IPS-11a (cell line): Measurements from ENCODE around the gene TRAPPC10.

ENCODE experiments used
- H3K4me3 ChIP-seq: one replicate; pipeline ENCODE4 v1.5.1; 2013; ENCODE audit warnings: low read depth, low read length, control low read depth

The TRAPPC10 gene

DNA sequence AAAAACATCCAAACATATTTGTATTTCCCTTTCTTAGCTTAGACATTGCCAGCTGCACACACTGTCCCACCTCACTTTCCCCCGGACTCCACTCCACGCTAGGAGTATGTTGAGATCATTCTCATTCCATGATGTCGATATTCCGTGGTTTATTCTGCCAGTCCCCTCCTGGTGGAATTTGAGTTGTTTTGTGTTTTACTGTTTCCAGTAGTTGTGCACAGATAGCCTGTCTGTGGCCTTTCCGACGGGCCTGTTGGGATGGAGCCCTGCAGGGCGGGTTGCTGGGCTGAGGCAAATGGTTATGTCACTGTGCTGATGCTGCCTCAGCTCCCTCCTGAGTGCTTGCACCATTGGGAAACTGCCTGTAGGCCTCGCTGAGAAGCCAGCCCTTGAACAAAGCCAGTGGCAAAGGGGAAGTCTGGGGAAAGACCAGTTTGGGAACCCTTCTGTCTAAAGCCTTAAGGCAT is 12.8 kb downstream of the TRAPPC10 start:
- no peak overlapping the region for H3K4me3 ChIP-seq

DNA sequence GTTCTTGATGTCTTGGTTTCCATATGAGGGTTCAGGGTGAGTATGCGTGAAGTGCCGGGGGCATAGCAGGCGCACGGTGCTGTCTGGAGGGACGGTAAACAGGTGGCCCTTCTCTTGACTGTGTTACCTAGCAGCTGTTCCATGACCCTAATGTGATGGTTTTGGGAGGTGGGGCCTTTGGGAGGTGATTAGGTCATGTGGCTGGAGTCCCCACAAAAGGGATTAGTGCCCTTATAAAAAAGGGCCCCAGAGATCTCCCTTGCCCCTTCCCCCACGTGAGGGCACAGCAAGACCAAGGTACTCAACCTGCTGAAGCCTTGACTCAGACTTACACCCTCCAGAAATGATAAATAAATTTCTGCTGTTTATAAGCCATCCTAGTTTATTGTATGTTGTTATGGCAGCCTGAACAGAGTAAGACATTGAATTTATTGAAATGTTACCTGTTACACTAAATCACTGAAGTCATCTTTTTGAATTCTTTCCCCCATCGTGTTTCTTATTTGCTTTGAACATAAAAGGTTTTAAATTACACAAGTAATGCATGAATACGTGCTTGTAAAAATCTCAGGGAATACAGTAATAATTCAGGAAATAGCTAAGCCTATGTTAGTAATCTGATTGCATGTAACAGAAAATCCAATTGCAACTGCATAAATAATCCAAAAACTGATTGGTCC is 15.6 kb downstream of the TRAPPC10 start:
- H3K4me3 ChIP-seq = no peak overlapping the region

DNA sequence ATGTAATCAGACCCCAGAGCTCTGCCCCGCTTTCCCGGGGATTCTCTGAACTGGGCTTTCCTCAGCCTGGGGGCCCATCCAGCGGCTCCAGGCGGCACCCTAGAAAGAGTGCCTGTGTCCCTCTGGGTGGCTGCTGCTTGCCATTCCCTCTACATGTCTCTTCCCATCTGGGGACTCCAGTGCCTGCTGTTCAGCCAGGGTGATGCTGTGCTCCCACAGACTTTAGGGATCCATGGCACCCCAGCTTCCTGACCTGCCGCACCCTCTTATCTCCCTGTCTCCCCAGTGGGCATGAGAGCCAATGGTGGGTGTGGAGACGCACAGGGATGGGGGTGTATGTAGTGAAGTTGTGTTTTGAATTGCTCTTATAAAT is 16.2 kb downstream of the TRAPPC10 start:
- no peak overlapping the region for H3K4me3 ChIP-seq

DNA sequence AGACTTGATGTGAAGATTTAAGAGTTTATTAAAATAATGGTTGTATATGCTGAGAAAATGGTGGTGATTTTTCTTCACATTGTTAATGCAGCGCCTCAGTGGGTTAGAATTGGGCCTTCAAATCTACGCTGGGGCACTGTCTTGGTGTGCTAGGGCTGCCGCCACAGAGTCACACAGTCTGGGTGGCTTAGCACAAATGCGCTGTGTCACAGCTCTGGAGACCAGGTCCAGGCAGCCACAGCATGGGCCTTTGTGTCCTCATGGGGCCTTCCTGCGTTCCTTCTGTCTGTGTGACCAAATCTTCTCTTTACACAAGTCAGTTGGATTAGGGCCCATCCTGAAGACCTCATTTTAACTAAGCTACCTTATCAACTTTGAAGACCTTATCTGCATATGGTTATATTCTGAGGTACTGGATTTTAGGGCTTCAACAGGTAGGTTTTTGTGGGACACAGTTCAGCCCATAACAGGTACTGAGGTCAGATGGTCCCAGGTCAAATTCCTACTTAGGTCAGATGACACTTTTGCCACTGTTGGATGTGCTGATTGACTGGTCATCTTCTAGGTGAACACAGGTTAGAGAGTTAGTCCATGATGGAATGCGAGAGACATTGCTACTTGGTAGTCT is 17.5 kb downstream of the TRAPPC10 start:
- H3K4me3 ChIP-seq = no peak overlapping the region

DNA sequence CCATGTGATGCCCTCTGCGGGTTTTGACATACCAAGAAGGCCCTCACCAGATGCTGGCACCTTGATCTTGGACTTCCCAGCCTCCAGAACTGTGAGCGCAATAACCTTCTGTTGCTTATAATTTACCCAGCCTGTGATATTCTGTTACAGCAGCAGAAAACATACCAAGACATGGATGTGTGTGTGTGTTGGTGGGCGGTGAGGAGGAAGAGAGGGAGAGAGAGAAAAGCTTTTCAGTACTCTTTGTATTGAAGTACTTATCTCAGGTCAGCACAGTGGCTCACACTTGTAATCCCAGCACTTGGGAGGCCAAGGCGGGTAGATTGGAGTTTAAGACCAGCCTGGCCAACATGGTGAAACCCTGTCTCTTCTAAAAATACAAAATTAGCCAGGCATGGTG is 23.1 kb downstream of the TRAPPC10 start:
- H3K4me3 ChIP-seq = no peak overlapping the region

DNA sequence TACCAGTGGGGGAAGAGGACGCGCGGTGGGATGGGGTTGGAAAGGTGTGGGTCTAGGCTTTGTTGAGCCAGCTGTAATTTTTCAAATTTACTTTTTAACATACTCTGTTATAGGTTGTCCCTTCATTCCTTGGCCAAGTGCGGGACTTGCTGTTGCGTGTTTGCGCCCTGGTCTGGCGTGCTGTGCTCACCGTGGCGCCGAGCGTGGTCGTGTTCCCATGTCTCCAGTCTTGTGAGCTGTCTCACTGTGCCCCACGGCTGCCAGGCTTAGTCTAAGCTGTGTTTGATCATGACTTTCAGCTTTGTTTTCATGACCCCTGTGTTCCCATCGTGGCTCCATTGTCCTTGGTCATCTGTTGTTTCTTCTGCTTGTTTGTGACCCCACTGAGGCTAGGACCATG is 26.0 kb downstream of the TRAPPC10 start:
- H3K4me3 ChIP-seq = no peak overlapping the region

DNA sequence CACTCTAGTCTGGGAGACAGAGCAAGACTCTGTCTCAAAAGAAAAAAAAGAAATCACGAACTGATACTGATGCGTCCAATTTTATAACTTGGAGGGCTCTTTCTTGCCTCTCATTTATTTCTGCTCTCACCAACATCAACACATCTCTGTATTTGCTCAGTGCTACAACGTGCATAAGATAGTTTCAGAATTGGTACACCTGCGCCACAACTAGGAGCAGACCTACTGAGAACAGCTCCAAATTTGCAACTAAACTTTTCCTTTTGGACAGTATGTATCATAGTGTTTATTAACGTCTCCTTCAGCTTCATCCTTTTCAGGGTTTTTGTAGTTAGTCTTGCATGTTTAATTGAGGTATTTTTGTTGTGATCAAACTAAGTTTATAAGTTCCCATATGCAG is 27.7 kb downstream of the TRAPPC10 start:
- no peak overlapping the region for H3K4me3 ChIP-seq

DNA sequence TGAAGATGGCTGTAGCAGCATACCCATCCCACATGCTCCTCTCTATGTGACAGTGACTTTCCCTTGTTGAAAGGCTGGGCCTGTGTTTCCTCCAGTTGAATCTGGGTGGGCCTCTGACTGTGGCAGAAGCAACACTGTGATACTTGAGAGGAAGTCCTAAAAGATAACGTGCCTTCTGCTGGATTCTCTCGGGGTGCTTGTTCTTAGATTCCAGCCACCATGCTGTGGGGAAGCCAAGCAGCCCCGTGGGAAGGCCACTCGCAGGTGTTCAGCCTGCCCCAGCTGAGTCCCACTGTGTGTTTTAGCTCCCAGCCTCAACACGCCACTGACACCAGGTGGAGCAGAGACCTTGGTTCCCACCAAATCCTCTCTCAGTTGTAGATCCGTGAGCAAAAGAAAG is 31.5 kb downstream of the TRAPPC10 start:
- no peak overlapping the region for H3K4me3 ChIP-seq

DNA sequence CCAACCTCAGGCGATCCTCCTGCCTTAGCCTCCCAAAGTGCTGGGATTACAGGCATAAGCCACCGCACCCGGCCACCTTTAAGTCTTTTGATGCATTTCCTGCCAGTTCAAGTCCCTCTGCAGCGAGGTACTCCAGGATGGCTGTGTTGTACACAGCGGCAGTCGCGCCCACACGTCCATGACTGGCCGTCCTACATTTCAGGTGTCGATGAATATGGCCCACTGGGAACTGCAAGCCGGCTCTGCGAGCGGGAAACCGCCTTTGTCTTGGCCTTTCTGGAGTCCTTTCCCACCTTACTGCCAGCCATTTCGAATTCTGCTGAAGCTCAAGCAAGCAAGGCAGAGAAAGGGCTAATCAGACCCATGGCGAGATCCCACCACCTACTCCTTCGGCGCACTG is 34.6 kb downstream of the TRAPPC10 start:
- H3K4me3 ChIP-seq = no peak overlapping the region

DNA sequence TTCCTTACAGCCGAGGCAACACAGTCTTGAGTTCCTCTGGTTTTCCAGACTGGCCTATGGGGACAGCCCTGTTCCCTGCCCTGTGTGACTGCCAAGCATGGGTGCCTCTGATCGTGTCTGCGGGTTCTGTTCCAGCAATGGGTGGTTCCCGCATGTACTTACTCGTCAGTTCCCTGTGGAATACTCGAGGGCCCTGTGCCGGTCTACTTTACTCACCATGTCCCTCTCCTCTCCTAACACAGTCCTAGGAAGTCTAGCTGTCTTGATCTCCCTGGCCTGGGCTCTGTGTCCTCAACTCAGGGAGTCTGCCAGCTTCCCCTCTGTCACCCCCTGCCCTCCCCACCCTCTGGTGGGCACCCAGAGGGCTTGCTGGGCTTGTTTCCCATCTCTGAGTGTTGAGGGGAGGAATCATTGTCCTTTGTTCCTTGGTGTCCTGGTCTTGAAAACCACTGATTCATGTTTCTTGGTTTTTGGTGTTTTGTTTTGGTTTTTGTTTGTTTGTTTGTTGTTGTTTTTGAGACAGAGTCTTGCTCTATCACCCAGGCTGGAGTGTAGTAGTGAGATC is 36.0 kb downstream of the TRAPPC10 start:
- no peak overlapping the region for H3K4me3 ChIP-seq

DNA sequence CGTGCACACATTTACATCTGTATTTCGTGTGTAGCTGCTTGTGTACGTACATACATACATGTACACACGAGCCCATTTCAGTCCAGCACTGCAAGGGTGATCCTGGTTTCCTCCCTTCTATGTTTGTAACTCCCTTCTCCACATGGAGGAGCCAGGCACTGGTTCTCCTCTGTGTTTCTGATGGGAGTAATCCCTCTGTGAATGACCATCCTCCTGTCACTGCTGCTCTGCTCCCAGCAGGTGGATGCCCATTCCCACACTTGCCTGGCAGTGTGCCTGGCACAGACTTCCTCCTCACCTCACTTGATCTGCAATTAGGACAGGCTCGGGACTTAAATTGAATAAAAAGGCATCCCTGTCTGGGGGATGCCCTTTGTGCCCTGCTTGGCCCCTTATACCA is 37.1 kb downstream of the TRAPPC10 start:
- no peak overlapping the region for H3K4me3 ChIP-seq

DNA sequence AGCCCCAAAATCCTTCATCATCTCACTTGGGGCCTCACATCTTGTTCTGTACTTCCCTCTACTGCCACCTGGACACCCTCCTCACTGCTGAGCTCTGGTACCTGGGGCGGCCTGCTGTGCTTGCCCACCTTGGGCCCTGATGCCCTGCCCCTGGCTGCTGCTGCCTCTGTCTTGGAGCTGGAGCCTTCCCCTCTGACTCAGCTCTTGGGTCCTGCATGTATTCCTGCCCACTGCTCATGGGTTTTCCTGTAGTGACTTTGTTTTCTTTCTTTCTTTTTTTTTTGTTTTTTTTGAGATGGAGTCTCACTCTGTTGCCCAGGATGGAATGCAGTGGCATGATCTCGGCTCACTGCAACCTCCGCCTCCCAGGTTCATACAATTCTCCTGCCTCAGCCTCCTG is 37.5 kb downstream of the TRAPPC10 start:
- H3K4me3 ChIP-seq = no peak overlapping the region

DNA sequence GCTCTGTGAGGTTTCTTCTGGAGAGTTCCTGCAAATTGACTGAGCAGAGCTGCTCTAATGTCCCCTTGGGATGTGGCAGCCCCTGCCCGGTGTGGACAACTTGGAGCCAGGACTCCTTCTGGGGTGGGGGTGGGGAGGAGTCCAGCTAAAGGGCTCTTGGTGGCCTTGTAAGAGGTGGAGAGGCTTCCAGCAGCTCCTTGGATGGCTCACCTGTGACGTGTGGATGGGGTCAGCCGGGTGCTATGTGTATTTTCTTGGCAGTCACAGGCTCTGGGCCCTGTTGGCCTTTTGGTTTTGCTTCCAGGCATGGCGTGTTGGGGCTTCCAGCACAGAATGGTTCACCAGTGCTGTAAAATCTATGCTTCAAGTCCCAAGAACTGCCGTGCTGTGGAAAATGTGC is 38.2 kb downstream of the TRAPPC10 start:
- H3K4me3 ChIP-seq = no peak overlapping the region

DNA sequence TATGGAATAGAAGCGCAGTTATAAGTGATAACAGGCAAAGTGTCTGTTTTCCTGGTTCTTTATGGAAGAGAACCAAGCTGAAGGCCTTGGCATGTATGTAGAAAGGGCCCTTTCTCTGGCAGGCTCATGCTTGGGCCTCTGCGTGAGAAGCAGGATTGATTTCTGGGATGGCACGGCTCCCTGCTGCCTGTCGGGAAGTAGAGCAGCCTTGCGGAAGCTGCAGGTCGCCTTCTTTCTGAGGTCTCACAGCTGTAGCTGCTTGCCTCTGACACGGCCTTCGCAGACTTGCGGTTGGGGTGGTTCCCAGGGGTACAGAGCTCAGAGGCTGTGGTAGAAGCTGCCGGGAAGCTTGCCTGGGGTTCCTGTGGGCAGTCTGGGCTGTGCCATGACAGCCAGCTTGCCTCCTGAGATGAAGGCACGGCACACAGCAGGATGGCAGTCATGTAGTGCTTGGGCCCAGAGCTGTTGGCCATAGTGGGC is 39.4 kb downstream of the TRAPPC10 start:
- H3K4me3 ChIP-seq = no peak overlapping the region

DNA sequence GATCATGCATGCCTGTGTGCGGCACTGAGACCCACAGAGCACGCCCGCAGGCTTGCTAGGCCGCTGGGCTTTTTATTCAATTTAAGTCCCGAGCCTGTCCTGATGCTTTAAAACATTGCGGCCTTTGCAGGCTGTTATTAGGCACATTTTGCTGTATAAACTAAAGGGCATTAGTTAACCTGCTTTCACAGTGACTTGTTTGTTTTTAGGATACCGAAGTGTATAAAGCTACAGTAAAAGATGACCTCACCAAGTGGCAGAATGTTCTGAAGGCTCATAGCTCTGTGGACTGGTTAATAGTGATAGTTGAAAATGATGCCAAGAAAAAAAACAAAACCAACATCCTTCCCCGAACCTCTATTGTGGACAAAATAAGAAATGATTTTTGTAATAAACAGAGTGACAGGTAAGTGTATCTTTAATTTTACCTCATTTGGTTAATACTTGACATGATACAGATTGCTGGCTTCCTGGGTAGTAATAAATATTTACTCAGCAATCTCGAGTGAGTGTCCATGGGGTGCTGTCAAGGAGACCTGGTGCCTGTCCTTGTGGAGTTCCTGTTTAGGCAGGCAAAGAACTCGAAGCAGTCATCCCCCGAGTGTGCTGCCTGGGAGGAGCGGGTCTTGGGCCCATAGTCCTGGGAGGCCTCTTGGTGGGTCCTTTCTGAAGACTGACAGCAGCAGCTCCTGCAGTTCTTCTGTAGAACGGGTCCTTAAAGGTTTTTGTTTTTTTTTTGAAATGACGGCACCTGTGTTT is 40.1 kb downstream of the TRAPPC10 start:
- no peak overlapping the region for H3K4me3 ChIP-seq

DNA sequence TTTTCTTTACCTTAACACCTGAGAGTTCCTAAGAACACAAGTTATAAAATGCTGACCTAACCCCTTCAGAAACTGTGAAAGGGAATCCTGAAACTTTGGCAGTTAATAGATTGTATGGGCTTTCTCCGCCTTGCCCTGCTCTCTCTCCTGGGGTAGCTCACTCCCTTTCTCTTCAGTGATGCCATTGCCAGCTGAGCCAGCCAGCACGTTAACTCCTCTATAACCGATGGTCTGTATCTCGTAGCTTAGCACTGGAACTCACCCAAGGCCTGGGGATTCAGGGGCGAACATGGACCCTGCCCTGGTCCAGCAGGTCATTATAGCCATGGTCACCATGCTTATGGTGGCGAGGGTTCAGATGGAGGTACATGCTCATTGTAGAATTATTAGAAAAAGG is 40.7 kb downstream of the TRAPPC10 start:
- H3K4me3 ChIP-seq = no peak overlapping the region

DNA sequence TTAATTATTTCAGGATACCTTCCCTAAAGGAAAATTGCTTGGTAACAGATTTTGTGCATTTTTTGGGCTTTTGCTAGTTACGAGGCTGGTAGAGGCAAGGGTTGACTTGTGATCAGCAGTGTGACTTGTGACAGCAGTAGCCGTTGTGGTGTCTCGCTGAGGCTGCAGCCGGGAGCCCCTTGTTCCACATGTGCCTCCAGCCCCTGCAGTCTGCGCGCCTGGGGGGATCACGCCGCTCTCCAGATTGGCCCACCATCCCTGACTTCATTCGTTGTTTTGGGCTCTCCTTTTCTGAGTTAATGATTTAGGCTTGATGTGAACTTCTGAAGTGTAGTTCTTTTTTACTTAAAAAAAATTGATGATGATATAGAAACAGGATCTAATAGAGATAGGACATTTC is 41.5 kb downstream of the TRAPPC10 start:
- no peak overlapping the region for H3K4me3 ChIP-seq

DNA sequence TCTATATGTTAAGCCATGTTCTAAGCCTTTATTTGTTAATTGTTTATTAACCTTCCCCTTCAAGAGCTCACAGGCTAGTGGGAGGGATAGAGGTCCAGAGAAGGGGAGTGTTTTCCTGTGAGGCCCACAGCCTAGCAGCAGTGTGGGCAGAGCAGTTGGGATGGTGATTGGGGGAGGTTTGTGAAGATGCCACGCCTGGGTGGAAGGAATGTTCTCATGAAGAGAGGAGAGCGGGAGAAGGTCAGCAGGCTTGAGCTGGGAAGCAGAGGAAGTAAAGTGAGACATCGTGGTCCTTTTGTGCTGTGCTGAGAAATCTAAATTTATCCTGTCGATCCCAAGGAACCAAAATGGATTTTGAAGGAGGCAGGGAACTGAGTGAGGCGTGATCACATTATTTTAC is 42.6 kb downstream of the TRAPPC10 start:
- H3K4me3 ChIP-seq = no peak overlapping the region

DNA sequence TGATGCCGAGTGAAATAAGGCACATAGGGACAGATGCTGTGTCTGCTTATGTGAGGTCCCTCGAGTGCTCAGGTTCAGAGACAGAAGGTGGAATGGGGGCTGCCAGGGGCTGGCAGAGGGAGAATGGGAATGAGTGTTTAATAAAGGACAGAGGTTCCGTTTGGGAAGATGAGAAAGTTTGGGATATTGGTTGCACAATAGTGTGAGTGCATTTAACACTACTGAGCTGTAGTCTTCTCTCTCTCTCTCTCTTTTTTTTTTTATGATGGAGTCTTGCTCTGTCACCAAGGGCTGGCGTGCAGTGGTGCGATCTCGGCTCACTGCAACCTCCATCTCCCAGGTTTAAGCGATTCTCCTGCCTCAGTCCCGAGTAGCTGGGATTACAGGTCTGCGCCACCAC is 44.9 kb downstream of the TRAPPC10 start:
- H3K4me3 ChIP-seq = no peak overlapping the region

DNA sequence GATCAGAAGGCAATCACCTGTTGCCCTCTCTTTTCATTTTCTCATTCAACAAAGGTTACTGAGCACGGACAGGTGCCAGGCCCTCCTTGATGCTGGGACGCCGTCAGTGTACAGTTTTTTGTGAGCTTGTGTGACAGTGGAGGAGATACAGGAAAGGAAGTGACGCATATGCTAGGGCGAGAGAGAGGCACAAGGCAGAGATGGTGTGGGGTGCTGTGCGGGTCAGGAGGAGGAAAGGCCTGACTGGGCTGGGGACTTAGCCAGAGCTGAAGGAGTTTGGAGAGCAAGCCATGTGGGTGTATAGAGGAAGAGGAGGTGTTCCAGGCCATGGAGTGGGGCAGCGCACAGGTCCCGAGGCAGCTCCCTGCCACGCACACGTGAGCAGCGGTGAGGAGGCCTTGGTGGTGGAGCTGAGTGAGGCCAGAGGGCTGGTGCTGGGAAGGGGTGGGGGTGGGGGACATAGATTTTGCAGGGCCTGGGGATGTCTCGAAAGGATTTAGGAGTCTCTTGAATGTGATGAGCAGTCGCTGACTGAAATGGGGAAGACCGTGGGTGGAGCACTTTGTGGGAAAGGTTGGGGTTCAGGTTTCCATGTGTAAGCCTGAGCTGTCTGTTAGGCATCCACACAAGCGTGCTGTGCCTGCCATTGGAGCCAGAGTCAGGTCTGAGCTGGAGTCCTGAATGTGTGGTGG is 46.0 kb downstream of the TRAPPC10 start:
- no peak overlapping the region for H3K4me3 ChIP-seq

DNA sequence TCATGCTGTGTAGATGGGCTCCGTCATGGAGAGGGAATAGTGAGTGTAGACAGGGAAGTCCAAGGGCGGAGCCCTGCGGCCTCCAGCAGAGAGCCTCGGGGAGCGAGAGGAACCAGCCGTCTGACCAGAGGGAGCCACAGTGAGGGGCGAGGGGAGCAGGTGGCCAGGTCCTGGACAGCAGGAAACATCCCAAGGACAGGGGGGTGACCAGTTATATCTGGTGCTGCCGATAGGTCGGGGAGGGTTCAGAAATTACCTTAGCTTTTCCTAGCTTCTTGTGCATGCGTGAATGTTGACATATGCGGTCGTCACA is 46.5 kb downstream of the TRAPPC10 start:
- H3K4me3 ChIP-seq = no peak overlapping the region
